Stimulated activated naive CD8-positive, alpha-beta T cell treated with anti-CD3 and anti-CD28 coated beads, Interleukin-15, Interleukin-2, amounts not matched to agents 100 U/mL and 50 U/mL, for 24 hours (primary cell): ENCODE results near the gene NREP.

ENCODE experiments used
- ATAC-seq: fragments of 150-1000 bp; cut with Tn5 transposase; one replicate; pipeline ENCODE4 v1.10.0; 2021
- DNase-seq: peaks from one replicate; pipeline ENCODE4 v3.0.0; 2021

NREP gene

GRCh38 chr5:111765613-111766571 lies 8.9 kb upstream of the NREP start:
- DNase-seq: no peak
- ATAC-seq: no peak

DNA sequence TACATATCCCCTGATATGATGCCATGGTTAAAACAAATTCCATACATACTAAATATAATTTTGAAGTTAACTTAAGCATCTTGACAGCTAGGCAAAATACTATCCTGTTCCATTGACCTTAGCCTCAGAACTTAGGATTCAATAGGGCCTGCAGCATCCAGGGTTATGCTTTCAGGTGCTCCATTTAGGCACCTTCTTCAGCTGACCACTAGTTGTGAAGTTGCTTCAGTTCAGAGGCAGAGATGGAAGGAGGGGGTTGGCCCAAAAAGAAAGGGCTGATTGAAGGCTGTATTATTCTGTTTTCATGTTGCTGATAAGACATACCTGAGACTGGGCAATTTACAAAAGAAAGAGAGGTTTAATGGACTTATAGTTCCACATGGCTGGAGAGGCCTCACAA lies 7.0 kb upstream of the NREP start:
- DNase-seq (no peak), ATAC-seq (no peak)

GRCh38 chr5:111762895-111763294 lies 5.9 kb upstream of the NREP start:
- DNase-seq (no peak), ATAC-seq (no peak)

GRCh38 chr5:111758284-111758628 lies 1.3 kb upstream of the NREP start:
- ATAC-seq: no peak
- DNase-seq: no peak

DNA sequence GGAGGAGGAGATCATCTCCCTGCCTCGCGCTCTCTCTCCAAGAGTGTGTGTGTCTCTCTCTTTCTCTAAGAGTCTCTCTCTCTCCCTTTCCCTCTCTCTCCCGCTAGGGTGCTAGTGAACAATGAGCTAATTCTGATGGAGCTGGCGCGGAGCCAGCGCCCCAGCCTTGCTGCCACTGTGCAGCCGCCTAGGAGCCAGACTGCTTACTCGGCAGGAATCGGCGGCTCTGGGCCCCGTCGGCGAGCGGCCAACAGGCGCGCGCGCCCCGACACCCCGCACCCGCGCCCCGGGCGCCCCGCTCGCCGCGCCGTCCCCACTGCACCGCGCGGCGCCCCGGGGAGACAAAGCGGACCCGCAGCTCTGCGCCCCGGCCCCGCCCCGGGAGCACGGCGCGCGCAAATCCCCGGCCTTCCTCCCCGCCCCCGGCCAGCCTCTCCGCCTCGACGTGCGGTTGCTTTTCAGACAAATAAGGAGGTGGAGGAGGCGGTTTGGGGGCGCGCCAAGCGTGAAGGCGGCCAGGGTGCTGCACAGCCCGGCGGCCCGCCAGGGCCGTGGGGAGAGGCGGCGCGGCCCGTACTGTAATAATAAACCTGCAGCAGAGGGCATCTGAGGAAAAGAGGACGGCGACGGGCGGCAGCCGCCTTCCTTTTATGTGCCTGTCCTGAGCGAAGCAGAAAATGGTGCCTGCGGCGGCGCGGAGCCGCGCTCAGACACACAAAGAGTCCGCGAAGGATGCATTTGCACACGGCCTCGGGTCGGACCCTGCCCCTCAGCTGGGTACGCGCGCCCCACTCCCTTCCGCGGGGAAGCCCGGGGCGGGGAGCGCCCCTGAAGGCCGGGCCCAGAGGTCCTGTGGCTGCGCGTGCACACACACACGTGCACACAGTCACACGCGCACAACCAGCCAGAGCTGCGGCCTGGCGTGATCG lies 625 bp upstream of the NREP start:
- ATAC-seq (peak; percentile 75), DNase-seq (peak; percentile 81)

- DNase-seq: no peak
- no peak for ATAC-seq
Observed at GRCh38 chr5:111755942-111756381, 1.0 kb downstream of the NREP start.

DNA sequence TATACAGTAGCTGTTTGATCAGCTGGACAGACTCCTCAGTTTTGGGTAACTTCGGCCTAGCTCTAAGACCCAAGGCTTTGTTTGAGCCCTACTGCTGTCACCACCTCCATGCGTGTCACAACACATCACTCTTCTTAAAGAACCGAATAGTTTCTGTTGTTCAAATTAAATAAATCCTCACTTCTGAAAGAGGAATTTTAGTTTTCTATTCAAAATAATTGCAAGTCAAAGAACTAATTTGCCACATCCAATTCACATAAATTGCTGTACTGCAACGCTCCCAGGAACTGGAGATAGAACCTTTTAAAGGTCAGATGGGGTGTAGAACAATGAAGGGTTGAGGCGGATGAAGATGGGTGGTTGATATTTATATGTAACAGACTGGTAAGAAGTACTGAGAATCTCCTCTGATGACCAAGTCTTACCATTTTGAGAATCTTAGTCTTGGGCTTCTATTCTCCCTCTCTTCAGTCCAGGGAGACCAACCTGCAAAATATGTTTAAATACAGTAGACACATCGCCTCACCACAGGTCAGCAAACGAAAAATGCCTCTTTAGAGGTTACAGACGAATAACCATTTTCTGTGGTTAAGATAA lies 1.6 kb downstream of the NREP start:
- ATAC-seq: no peak

DNA sequence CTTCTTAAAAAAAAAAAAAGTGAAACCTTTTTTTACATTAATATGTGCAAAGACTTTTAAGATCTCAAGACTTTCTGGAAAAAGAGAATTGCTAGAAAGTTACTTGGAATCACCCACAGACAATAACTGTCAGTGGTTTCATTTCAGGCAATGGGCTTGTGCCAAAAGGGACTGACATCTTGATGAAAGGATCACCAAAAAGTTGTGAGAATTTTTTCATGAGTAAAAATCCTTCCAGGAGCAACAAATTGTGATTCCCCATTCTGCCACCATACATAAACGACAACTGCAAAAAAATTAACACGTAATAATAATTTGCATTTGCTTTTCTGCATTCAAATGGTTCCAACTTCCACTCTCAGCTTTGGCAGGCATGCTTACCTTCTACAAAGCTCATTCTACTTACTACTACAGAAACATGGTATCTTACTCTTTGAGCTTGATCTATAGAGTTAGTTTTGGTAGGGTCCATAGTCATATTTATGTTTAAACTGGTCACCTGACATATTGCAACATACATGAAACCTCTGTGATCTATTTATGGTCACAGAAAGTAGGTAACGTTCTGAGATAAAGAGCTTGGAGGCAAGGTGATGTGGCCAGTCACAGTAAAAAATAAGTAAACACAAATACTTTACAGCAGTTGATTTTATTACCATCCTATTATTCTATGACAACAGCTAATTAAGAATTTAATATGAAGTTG lies 3.0 kb downstream of the NREP start:
- no peak for ATAC-seq
- DNase-seq: no peak

More for the DNA sequence above, 1.6 kb downstream of the NREP start:
- DNase-seq: no peak

DNA sequence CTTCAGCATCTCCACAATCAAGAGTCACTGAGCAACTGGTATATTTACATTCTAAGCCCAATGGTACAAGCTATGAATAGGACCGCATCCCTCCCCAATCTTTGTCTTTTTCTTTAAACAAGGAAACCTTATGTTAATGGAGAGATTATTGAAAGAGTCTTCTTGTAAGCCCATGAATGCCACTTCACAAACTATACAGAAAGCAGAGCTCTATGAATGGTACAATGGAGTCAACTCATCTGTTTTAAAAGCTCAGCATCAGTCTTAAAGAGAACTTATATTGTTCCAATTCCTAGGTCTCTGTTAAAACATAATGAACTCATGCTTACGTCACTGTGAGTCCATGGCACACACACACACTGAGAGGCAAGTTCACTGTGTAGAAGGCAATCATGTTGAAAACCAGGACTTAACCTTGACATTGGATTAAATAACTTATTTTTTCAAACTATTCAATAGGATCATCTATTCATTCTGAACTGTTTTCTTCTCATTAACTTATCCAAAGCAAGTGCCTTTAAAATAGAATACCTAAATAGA lies 4.5 kb downstream of the NREP start:
- no peak for ATAC-seq
- DNase-seq: no peak

- ATAC-seq (no peak), DNase-seq (no peak)
Observed at GRCh38 chr5:111749303-111750026, 7.5 kb downstream of the NREP start.

- DNase-seq: no peak
- ATAC-seq: no peak
Observed at GRCh38 chr5:111748304-111748763, 8.7 kb downstream of the NREP start.

- ATAC-seq (no peak), DNase-seq (no peak)
Observed at GRCh38 chr5:111747337-111747736, 9.7 kb downstream of the NREP start.

DNA sequence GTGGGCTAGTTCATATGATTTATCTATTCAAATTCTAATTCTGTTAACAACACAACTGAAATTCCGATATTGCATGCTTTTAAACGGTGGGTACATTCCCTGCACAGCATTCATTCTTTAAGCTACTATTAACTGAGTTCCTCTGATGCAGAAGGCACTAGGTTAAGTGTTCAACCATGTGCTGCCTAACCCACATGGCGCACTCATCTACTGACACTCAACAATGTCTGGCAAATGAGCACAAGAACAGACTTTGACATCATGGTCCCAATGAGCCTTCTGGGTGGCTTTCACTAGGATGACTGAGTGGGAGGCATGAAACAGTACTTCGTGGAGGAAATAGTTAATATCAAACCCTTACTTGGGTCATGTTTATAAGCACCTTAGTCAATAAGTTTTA lies 10.2 kb downstream of the NREP start:
- ATAC-seq (no peak), DNase-seq (no peak)

- DNase-seq (no peak), ATAC-seq (no peak)
Observed at GRCh38 chr5:111745075-111745739, 11.8 kb downstream of the NREP start.

- no peak for DNase-seq
- no peak for ATAC-seq
Observed at GRCh38 chr5:111744455-111744854, 12.5 kb downstream of the NREP start.

GRCh38 chr5:111743988-111744387 lies 13.0 kb downstream of the NREP start:
- no peak for DNase-seq
- ATAC-seq: no peak

DNA sequence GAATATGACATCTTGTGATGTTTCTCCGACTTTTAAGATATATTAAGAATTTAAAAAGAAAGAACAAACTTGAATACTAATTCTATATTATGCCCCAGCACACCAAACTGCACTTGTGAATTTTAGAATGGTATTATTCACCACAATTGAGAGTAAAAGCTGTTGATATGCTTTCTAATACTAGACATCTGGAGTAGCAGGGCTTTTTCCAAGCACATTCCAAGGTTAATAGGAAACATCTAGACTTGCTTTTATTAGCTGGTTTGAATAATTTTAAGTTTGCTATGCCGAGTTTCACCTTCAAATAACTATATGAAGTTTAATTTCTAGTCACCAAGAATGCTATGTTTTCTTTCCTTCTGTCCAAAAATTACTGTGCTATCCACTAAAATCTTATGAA lies 13.5 kb downstream of the NREP start:
- DNase-seq (no peak), ATAC-seq (no peak)

- ATAC-seq: no peak
Observed at GRCh38 chr5:111742177-111742994, 14.6 kb downstream of the NREP start.

DNA sequence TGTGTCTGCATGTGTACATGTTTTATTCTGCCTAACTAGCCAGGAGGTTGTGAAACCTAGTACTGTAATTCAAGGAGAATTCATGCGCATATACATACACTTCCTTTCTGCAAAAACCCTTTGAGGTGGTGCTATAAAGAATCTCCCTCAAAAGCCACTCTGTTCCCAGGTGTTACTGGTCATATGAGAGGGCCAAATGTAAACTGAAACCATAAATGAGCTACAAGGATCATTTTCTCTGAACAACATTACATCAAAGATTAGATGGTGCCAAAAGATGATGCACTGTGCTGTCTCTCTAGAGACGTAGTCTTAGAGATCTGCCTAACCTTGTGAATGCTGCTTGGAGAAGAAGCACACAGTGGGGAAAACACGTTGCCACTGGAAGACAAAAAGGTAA lies 15.7 kb downstream of the NREP start:
- DNase-seq (no peak), ATAC-seq (peak; percentile 41)

More at GRCh38 chr5:111742177-111742994, 14.6 kb downstream of the NREP start:
- no peak for DNase-seq
